Thyroid gland (tissue), 4 donors: ENCODE measurements around the gene TBC1D20.

Source experiments
- POLR2A ChIP-seq, 2 donors: fragments of 450-650 bp; IDR thresholded peaks; one replicate each; pipeline ENCODE4 v1.6.1; 2017; ENCODE audit warnings: antibody characterized with exemption in 2 of 2, mild to moderate bottlenecking in 2 of 2, moderate library complexity in 1 of 2
- TF ChIP-seq, protein P1 (sequence below), 6 experiments: fragments of 200-600 bp in 3 of 6; fragments of 450-650 bp in 3 of 6; sonication (generic) in 3 of 6; IDR thresholded peaks; one replicate each; pipeline ENCODE4 v1.5.1; 2016 to 2019; ENCODE audit warnings: antibody characterized with exemption in 6 of 6, mild to moderate bottlenecking in 2 of 6, inconsistent platforms in 1 of 6, moderate library complexity in 1 of 6

DNA sequence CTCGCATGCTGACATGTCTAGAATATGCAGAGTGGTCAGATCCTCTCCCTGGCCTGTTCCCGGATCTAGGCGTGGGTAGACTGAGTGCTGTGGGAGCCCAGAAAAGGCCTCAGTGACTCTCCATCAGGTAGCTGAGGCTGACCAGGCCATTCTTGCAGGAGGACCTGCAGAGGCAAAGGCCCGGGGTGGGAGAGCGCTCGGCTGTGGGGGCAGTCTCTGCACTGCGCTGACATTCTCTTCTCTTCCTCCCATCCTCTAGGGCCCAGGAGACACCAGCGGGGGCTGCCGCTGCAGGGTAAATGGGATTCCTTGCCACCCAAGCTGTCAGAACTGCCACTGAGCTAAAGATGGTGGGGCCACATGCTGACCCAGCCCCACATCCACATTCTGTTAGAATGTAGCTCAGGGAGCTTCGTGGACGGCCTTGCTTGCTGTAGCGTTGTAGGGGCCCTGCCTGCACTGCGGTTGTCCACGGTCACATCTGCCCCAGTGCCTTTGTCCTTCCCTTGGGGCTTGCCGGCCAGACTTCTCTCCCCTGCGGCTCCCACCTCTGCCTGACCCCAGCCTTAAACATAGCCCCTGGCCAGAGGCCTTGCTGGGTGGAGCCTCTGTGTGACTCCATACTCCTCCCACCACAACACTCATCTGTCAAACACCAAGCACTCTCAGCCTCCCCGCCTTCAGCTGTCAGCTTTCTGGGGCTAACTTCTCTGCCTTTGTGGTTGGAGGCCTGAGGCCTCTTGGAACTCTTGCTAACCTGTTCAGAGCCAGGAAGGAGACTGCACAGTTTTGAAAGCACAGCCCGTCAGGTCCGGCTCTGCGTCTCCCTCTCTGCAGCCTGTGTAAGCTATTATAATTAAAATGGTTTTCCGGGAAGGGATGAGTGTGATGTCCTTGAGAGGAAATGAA lies 32.0 kb downstream of the TBC1D20 start:
- TF ChIP-seq, protein P1, sequence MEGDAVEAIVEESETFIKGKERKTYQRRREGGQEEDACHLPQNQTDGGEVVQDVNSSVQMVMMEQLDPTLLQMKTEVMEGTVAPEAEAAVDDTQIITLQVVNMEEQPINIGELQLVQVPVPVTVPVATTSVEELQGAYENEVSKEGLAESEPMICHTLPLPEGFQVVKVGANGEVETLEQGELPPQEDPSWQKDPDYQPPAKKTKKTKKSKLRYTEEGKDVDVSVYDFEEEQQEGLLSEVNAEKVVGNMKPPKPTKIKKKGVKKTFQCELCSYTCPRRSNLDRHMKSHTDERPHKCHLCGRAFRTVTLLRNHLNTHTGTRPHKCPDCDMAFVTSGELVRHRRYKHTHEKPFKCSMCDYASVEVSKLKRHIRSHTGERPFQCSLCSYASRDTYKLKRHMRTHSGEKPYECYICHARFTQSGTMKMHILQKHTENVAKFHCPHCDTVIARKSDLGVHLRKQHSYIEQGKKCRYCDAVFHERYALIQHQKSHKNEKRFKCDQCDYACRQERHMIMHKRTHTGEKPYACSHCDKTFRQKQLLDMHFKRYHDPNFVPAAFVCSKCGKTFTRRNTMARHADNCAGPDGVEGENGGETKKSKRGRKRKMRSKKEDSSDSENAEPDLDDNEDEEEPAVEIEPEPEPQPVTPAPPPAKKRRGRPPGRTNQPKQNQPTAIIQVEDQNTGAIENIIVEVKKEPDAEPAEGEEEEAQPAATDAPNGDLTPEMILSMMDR (IDR thresholded peaks at IDR 0.05) = no peak
- TF ChIP-seq POLR2A (IDR thresholded peaks at IDR 0.05) = no peak
